ENCODE results near the gene HIVEP1.

DNA sequence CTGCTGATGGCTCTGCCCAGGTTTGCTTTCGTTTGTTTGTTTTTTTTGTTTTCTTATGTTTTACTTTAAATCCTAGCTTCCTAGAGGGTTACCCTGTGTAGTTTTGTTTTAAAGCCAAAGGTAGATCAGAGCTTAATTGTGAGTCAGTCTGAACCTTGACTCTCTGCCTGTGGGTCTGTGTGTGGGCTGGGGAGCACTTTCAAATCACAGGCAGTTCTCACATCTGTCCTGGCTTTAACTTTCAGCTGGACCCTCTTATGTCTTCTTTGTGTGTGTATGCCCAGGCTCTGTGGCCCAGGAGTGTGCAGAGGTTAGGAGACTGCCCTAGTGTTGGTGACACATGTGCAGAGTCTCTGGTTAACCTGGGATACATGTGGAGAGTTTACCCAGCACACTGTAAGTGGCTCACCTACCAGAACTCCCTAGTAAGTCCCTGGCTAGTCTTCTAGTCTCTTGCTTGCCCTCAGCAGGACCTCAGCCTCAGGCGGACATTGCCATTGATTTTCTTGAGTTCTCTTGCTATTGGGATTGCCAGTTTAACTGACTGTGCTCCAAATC, 19.0 kb downstream of the HIVEP1 start:
- TF ChIP-seq, protein P1, sequence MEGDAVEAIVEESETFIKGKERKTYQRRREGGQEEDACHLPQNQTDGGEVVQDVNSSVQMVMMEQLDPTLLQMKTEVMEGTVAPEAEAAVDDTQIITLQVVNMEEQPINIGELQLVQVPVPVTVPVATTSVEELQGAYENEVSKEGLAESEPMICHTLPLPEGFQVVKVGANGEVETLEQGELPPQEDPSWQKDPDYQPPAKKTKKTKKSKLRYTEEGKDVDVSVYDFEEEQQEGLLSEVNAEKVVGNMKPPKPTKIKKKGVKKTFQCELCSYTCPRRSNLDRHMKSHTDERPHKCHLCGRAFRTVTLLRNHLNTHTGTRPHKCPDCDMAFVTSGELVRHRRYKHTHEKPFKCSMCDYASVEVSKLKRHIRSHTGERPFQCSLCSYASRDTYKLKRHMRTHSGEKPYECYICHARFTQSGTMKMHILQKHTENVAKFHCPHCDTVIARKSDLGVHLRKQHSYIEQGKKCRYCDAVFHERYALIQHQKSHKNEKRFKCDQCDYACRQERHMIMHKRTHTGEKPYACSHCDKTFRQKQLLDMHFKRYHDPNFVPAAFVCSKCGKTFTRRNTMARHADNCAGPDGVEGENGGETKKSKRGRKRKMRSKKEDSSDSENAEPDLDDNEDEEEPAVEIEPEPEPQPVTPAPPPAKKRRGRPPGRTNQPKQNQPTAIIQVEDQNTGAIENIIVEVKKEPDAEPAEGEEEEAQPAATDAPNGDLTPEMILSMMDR (IDR thresholded peaks at IDR 0.05; ENCODE audit: insufficient read depth, low read depth, low read length): no peak
- TF ChIP-seq EZH2 (IDR thresholded peaks at IDR 0.05; ENCODE audit: insufficient read depth, low read length): no peak
